Kidney epithelial cell (primary cell): Measurements from ENCODE around the gene MSTO1. TPM values are rescaled to one million over a fixed set of nuclear protein-coding genes. Genes with fewer than 3 reads are reported as not detected.
"Not testable (repeated sequence)": the region's sequence is repeated elsewhere in the genome, so short reads cannot be mapped to it uniquely, and the experiment has no call there.

Experiments used
- DNase-seq: peaks from one replicate; pipeline ENCODE4 v3.0.0-alpha.2; 2010; ENCODE audit warnings: low read depth
- H3K27me3 ChIP-seq: 2 replicates; pipeline ENCODE4 v1.6.0; 2011; ENCODE audit warnings: low read length; ENCODE audit not compliant: control insufficient read depth, insufficient read depth
- H3K36me3 ChIP-seq: 2 replicates; pipeline ENCODE4 v1.5.1; 2011; ENCODE audit warnings: low read length; ENCODE audit not compliant: control insufficient read depth, insufficient read depth
- H3K4me3 ChIP-seq: 2 replicates; pipeline ENCODE4 v1.5.1; 2011; ENCODE audit warnings: low read depth, mild to moderate bottlenecking, control low read depth, low read length
- total RNA-seq: library from RNA; depleted of rRNA; stranded (reverse); fragments of >200 nt; gene quantifications from 2 replicates; pipeline ENCODE4 v1.2.3, GENCODE V29; 2015
- TF ChIP-seq, protein P1 (sequence below): IDR thresholded peaks from 2 replicates; pipeline ENCODE4 v1.5.1; 2011; ENCODE audit warnings: mild to moderate bottlenecking, moderate library complexity, low read length, control low read depth, inconsistent platforms; ENCODE audit not compliant: insufficient read depth, poor library complexity, severe bottlenecking

Gene MSTO1
- total RNA-seq, 1 donor from 2014 or later = 12.3 TPM

DNA sequence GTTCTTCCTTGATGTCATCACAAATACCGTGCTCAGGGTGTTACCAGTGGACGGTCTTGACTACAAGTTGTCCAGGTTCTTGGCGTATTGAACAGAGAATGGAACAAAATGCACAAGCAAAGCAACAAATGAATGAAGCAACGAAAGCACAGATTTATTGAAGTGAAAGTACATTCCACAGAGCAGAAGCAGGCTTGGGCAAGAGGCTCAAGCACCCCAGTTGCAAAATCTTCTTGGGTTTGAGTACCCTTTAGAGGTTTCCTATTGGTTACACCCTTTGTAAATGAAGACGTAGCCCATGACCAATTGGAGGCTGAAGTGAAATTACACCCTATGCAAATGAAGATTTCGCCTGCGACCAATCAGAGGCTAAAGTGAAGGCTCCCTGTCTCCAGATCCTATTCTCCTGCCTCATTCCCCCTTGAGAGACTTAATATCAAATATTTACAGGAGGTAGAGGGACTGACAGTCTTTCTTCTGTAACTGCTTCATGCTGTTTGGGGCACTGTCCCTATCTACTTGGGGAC lies 40.3 kb downstream of the MSTO1 start:
- no peaks in the 10 kb centered on the region for H3K36me3 ChIP-seq
- no peaks in the 10 kb centered on the region for H3K27me3 ChIP-seq
- TF ChIP-seq, protein P1, sequence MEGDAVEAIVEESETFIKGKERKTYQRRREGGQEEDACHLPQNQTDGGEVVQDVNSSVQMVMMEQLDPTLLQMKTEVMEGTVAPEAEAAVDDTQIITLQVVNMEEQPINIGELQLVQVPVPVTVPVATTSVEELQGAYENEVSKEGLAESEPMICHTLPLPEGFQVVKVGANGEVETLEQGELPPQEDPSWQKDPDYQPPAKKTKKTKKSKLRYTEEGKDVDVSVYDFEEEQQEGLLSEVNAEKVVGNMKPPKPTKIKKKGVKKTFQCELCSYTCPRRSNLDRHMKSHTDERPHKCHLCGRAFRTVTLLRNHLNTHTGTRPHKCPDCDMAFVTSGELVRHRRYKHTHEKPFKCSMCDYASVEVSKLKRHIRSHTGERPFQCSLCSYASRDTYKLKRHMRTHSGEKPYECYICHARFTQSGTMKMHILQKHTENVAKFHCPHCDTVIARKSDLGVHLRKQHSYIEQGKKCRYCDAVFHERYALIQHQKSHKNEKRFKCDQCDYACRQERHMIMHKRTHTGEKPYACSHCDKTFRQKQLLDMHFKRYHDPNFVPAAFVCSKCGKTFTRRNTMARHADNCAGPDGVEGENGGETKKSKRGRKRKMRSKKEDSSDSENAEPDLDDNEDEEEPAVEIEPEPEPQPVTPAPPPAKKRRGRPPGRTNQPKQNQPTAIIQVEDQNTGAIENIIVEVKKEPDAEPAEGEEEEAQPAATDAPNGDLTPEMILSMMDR = no peak
- DNase-seq = no peak
- no peak overlapping the region for H3K4me3 ChIP-seq

- Histone ChIP-seq H3K4me3 (no peak overlapping the region), H3K36me3 (no peaks in the 10 kb centered on the region), H3K27me3 (no peaks in the 10 kb centered on the region)
- DNase-seq = no peak
- TF ChIP-seq, protein P1 = no peak
Observed at GRCh38 chr1:155651861-155652661, 42.0 kb downstream of the MSTO1 start.

DNA sequence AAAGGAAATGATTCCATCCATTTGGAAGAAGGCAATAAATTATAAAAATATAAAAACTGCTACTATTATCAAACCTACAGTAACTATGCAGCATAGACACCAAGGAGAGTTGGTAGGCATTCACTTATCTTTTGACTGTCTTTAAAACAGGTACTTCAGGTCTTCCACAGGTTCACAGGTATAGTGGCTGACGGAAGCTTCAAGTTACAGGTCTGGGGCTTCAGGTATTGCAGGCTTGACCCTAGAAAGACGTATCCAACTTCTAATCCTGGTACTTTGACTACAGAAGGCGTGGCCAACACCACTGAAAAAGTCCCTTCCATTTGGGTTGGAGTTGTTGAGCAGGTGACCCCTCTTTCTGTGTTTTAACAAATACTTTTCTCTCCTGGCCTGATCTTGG lies 42.9 kb downstream of the MSTO1 start:
- H3K36me3 ChIP-seq = no peaks in the 10 kb centered on the region
- no peaks in the 10 kb centered on the region for H3K27me3 ChIP-seq
- TF ChIP-seq, protein P1 = no peak
- no peak for DNase-seq
- no peak overlapping the region for H3K4me3 ChIP-seq

GRCh38 chr1:155657463-155657862 lies 47.4 kb downstream of the MSTO1 start:
- no peak for DNase-seq
- no peaks in the 10 kb centered on the region for H3K27me3 ChIP-seq
- no peak overlapping the region for H3K4me3 ChIP-seq
- TF ChIP-seq, protein P1 = no peak
- H3K36me3 ChIP-seq = no peaks in the 10 kb centered on the region

DNA sequence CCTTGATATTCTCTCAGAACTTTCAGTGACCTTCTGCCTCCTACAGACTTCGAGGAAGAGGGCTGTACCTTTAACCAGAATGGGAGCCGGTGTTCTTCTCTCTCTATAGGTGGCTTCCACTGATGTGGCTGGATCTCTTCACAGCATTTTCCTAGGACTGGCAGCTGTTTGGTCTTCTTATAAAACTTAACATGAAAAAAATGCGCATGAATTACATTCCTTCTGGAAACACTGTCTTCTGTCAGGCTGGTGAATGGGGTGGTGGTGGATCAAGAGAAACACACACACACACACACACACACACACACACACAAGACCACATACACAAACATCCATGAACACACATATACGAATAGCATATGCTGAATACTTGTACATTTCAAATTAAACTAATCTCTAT lies 51.2 kb downstream of the MSTO1 start:
- not testable (repeated sequence) for H3K27me3 ChIP-seq, H3K36me3 ChIP-seq, DNase-seq, H3K4me3 ChIP-seq

Other genes starting within 250 kb of the MSTO1 start
- 19.5 and 25.3 TPM in 2 replicates for gene ASH1L, start 47.4 kb upstream of the MSTO1 start, total RNA-seq
- 21.4 and 32.7 TPM in 2 replicates for gene YY1AP1, start 78.6 kb downstream of the MSTO1 start, total RNA-seq
- gene DAP3, start 78.9 kb downstream of the MSTO1 start, total RNA-seq = 134 and 194 TPM in 2 replicates
- gene GON4L, start 247.0 kb downstream of the MSTO1 start, total RNA-seq = 25.3 and 27.7 TPM in 2 replicates
- 23.4 and 28.1 TPM in 2 replicates for gene SYT11, start 249.3 kb downstream of the MSTO1 start, total RNA-seq